Heart left ventricle (tissue), 16 donors: ENCODE measurements around the gene GPRIN2. TPM values are rescaled to one million over a fixed set of nuclear protein-coding genes. Genes with fewer than 3 reads are reported as not detected.
A peak's percentile ranks its signal among the peaks of the same experiment; 100 is the strongest.
"Not testable (repeated sequence)": the region's sequence is repeated elsewhere in the genome, so short reads cannot be mapped to it uniquely, and the experiment has no call there.

Experiments used
- ATAC-seq, 4 donors: fragments of 200-7000 bp; cut with Tn5 transposase; one replicate each; pipeline ENCODE4 v1.9.1; 2020 to 2022; ENCODE audit warnings: moderate library complexity in 4 of 4, mild to moderate bottlenecking in 3 of 4, moderate number of reproducible peaks in 1 of 4
- DNase-seq, 5 donors: peaks; one replicate each; pipeline ENCODE4 v3.0.0-alpha.2; 2020
- H3K27ac ChIP-seq, 12 donors: fragments of 200-600 bp; sonication (generic) in 4 of 12; one replicate each; pipeline versions ENCODE4 v1.5.0 to v1.8.0; 2016 to 2022; ENCODE audit warnings: mild to moderate bottlenecking in 2 of 12
- H3K27me3 ChIP-seq, 9 donors: fragments of 200-600 bp; sonication (generic) in 2 of 9; one replicate each; pipeline versions ENCODE4 v1.5.1 to v1.8.0; 2016 to 2022; ENCODE audit warnings: mild to moderate bottlenecking in 3 of 9
- H3K36me3 ChIP-seq, 9 donors: fragments of 200-600 bp; sonication (generic) in 2 of 9; one replicate each; pipeline versions ENCODE4 v1.5.0 to v1.8.0; 2018 to 2022; ENCODE audit warnings: mild to moderate bottlenecking in 2 of 9
- H3K4me1 ChIP-seq, 12 donors: fragments of 200-600 bp; sonication (generic) in 4 of 12; one replicate each; pipeline versions ENCODE4 v1.5.0 to v1.8.0; 2016 to 2022; ENCODE audit warnings: mild to moderate bottlenecking in 3 of 12
- H3K4me3 ChIP-seq, 12 donors: fragments of 200-600 bp; sonication (generic) in 4 of 12; one replicate each; pipeline versions ENCODE4 v1.5.0 to v1.8.0; 2017 to 2022; ENCODE audit warnings: mild to moderate bottlenecking in 9 of 12, moderate library complexity in 4 of 12
- H3K9me3 ChIP-seq, 12 donors: fragments of 200-600 bp; sonication (generic) in 4 of 12; one replicate each; pipeline versions ENCODE4 v1.5.0 to v1.8.0; 2016 to 2022; ENCODE audit warnings: mild to moderate bottlenecking in 1 of 12
- POLR2A ChIP-seq, 2 donors: fragments of 450-650 bp; IDR thresholded peaks; one replicate each; pipeline ENCODE4 v1.6.1; 2017; ENCODE audit warnings: antibody characterized with exemption in 2 of 2, mild to moderate bottlenecking in 2 of 2, moderate library complexity in 2 of 2
- WGBS, 4 donors: extraction: QIAGEN DNeasy Blood & Tissue Kit in 2 of 4; methylation state at CpG; one replicate each; pipeline versions ENCODE4 v1.1.5 to v1.1.7; 2013 to 2018; 5-methylcytosine and 5-hydroxymethylcytosine counted together
- intact Hi-C, 10 donors: fragments of 100-400 bp; cut with DNase I; formaldehyde crosslinking; loops; one replicate each; pipeline versions ENCODE4 v1.11.1 to v1.14.2; 2022
- polyA plus RNA-seq, 2 donors: library from polyadenylated mRNA; stranded (reverse); fragments of 200-250 nt; gene quantifications; one replicate each; pipeline ENCODE4 v1.2.3, GENCODE V29; 2013
- total RNA-seq, 9 donors: library from RNA; depleted of rRNA in 2 of 9; stranded (reverse); fragments of >200 nt in 2 of 9; fragmentation: NEBNext Ultra II Directional in 3 of 9; extraction: Animal tissue kit (Norgen Biotek cat#: 25700) in 3 of 9; gene quantifications; one replicate each; pipeline versions ENCODE4 v1.1.0 to v1.2.4, GENCODE V29; 2016 to 2023
- TF ChIP-seq, protein P1 (sequence below), 12 donors: fragments of 200-600 bp; sonication (generic) in 4 of 12; IDR thresholded peaks; one replicate each; pipeline versions ENCODE4 v1.5.0 to v1.8.0; 2018 to 2022; ENCODE audit warnings: antibody characterized with exemption in 12 of 12, mild to moderate bottlenecking in 5 of 12
- donor health status: ischemic (EF 13 %, LVEDD 7.1; RV severe dilation, severe dysfunction).
- donor health status: healthy with polysubstance abuse.
- donor health status: DM: no; HTN: yes; CAD: no.
- donor health status: DM: no; HTN: no; CAD: no.
- donor health status: ischemic (EF 25% LVEDD 6.9; RV normal size, moderate dysfunction).
- donor health status: ischemic (EF 25% LVEDD 5.7; RV mildly dilated, moderate dysfunction).
- donor health status: healthy.
- donor health status: DM: yes; HTN: yes; CAD: no.
- donor health status: ischemic (EF 35%, LVEDD 5.7; RV mildly dilated, moderate dysfunction).
- donor health status: nonischemic (EF 11% LVEDD 7.7; RV severe dilation, severe dysfunction).
- donor health status: DM: yes; HTN: yes; CAD: no.
- donor health status: PGD.
- donor health status: ischemic (EF 29% LVEDD 5.4; RV normal size, mild dysfunction).
- donor health status: nonischemic (EF 23%, LVEDD 6.1; RV moderate dilation, normal function).

The GPRIN2 gene
- total and polyA plus RNA-seq, 11 donors = 0.50 TPM; not detected in 10

DNA sequence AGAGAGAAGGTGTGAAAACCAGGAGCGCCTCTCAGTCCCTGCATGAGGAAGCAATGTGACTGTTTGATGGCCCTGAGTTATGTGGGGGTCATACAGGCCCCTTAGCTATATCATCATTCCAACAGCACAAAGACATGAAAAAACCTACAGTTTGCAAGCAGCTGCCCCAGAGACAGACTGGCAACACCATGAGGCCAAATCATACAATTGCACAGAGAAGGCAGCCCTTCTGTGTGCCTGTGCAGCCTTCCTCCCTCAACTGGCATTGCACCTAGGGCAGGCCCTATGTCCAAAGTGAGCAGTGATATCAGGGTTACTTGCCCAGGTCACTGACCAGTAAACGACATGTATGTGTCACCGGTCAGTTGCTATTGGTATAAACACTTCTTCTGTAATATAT lies 41.6 kb downstream of the GPRIN2 start:
- Histone ChIP-seq H3K27me3 (peaks cover 0 to 19% (median 3%) of the 10 kb centered on the region in 9 donors), H3K4me1 (no peaks in the 10 kb centered on the region), H3K9me3 (no peaks in the 10 kb centered on the region), H3K36me3 (no peaks in the 10 kb centered on the region), H3K27ac (no peak overlapping the region), H3K4me3 (no peak overlapping the region)
- DNase-seq (peak in 2 of 5 donors; percentile 6), ATAC-seq (peak in 1 of 4 donors; percentile 4)
- WGBS, 4 donors = 79 to 88% (median 82%) methylated on average over 3 of the region's 3 CpGs
- intact Hi-C loops = no loop called here
- TF ChIP-seq, protein P1, sequence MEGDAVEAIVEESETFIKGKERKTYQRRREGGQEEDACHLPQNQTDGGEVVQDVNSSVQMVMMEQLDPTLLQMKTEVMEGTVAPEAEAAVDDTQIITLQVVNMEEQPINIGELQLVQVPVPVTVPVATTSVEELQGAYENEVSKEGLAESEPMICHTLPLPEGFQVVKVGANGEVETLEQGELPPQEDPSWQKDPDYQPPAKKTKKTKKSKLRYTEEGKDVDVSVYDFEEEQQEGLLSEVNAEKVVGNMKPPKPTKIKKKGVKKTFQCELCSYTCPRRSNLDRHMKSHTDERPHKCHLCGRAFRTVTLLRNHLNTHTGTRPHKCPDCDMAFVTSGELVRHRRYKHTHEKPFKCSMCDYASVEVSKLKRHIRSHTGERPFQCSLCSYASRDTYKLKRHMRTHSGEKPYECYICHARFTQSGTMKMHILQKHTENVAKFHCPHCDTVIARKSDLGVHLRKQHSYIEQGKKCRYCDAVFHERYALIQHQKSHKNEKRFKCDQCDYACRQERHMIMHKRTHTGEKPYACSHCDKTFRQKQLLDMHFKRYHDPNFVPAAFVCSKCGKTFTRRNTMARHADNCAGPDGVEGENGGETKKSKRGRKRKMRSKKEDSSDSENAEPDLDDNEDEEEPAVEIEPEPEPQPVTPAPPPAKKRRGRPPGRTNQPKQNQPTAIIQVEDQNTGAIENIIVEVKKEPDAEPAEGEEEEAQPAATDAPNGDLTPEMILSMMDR (IDR thresholded peaks at IDR 0.05) = no peak
- TF ChIP-seq POLR2A (IDR thresholded peaks at IDR 0.05) = no peak

DNA sequence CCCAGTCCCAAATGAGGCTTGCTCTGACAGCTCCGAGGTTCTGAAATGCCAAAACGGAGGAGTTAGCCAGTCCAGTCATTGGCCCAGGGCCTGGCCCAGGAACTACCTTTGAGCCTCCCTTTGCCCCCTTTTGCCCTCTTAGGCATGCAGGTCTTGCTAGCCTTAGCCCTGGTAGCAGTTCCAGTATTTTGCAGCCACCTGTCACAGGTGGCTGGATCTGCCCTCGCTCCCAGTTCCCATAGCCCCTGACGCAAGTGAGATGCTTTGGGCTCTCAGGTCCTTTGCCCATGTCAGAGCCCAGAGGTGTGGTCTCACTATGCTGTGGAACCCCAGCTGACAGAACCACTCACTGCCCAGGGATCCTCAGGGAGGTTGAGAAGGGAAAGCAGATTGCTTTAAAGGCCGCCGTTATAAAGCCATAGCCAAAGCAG lies 42.0 kb downstream of the GPRIN2 start:
- 71 to 84% (median 77%) methylated on average over 6 of the region's 6 CpGs for WGBS, 4 donors
- Histone ChIP-seq H3K4me3 (no peak overlapping the region), H3K9me3 (no peaks in the 10 kb centered on the region), H3K4me1 (no peaks in the 10 kb centered on the region), H3K27ac (no peak overlapping the region), H3K36me3 (no peaks in the 10 kb centered on the region), H3K27me3 (peaks cover 0 to 19% (median 3%) of the 10 kb centered on the region in 9 donors)
- intact Hi-C loops = no loop called here
- no peak for TF ChIP-seq POLR2A (IDR thresholded peaks at IDR 0.05)
- TF ChIP-seq, protein P1 (IDR thresholded peaks at IDR 0.05) = no peak
- ATAC-seq (peak in 1 of 4 donors; percentile 17), DNase-seq (peak in 3 of 5 donors; percentile 8 to 57 (median 21))

DNA sequence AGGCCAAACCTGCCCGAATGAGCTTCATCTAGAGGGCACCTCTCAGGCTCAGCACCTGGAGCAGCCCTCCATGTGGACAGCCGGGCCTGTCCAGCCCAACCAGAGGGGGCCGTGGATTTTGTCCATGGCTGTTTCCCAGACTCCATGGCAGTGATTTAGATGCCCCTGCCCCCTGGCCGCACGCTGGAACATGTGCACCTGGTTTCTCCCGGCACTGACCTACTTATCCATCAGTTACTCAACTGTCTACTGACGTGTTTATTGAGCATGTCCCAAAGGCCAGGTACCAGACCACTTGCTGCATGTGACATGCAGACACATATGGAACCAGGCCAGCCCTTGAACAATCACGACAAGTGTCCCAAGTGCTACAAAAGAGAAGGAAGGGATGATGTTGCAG lies 43.1 kb downstream of the GPRIN2 start:
- peaks cover 0 to 19% (median 3%) of the 10 kb centered on the region in 9 donors for H3K27me3 ChIP-seq

GRCh38 chr10:46512725-46513124 lies 43.7 kb downstream of the GPRIN2 start:
- ATAC-seq, intact Hi-C loops, H3K4me3 ChIP-seq, H3K9me3 ChIP-seq, H3K36me3 ChIP-seq, DNase-seq, H3K27ac ChIP-seq, H3K4me1 ChIP-seq: not testable (repeated sequence)
- WGBS, 4 donors = 94 to 98% (median 95%) methylated on average over 3 to 4 of the region's 7 CpGs; no CpG with 5 or more reads in 1 of the 4 donors
- peaks cover 0 to 17% (median 3%) of the 10 kb centered on the region in 9 donors for H3K27me3 ChIP-seq

More for the DNA sequence above, 43.1 kb downstream of the GPRIN2 start:
- H3K4me1 ChIP-seq, H3K9me3 ChIP-seq, H3K4me3 ChIP-seq, intact Hi-C loops, H3K36me3 ChIP-seq, ATAC-seq, DNase-seq, H3K27ac ChIP-seq: not testable (repeated sequence)
- no CpG with 5 or more reads among the region's 8 CpGs for WGBS, 4 donors

GRCh38 chr10:46512002-46512401 lies 44.5 kb downstream of the GPRIN2 start:
- H3K4me1 ChIP-seq, H3K36me3 ChIP-seq, intact Hi-C loops, H3K9me3 ChIP-seq, H3K4me3 ChIP-seq, DNase-seq, ATAC-seq, H3K27ac ChIP-seq: not testable (repeated sequence)
- no CpG with 5 or more reads among the region's 5 CpGs for WGBS, 4 donors
- H3K27me3 ChIP-seq = peaks cover 0 to 17% (median 3%) of the 10 kb centered on the region in 9 donors

Other genes starting within 250 kb of the GPRIN2 start
- 10 to 100 TPM in 1 of 9 donors, 1 to 10 TPM in 1, not detected in 7; 1.6 to 43.5 TPM for gene ANXA8L1, start 180.9 kb downstream of the GPRIN2 start, total RNA-seq
- under 1 TPM in 1 of 2 donors, not detected in 1; 0.08 TPM for gene ANXA8L1, start 180.9 kb downstream of the GPRIN2 start, polyA plus RNA-seq
- gene NPY4R, start 90.7 kb downstream of the GPRIN2 start, total RNA-seq = not detected
- not detected for gene NPY4R, start 90.7 kb downstream of the GPRIN2 start, polyA plus RNA-seq
- gene SYT15, start 22.5 kb upstream of the GPRIN2 start, total RNA-seq = 1 to 10 TPM; 1.0 to 5.2 (median 2.9) TPM
- gene SYT15, start 22.5 kb upstream of the GPRIN2 start, polyA plus RNA-seq = 1 to 10 TPM; 1.2 to 1.3 TPM